OCI-LY3 (cell line): ENCODE results near the gene PGLYRP4.

ENCODE experiments used
- H2AFZ ChIP-seq: fragments of 200-600, 300-600 bp; shearing (Covaris generic); 2 replicates; pipeline ENCODE4 v1.6.0; 2014; ENCODE audit warnings: antibody characterized with exemption, low read depth, low read length
- H3K27ac ChIP-seq: fragments of 200-600, 300-600 bp; sonication (generic); 2 replicates; pipeline ENCODE4 v1.5.1; 2014; ENCODE audit warnings: mild to moderate bottlenecking, low read length, moderate library complexity, mixed read lengths
- H3K27me3 ChIP-seq: fragments of 200-600, 300-600 bp; sonication (generic); 2 replicates; pipeline ENCODE4 v1.6.1; 2014; ENCODE audit warnings: low read depth, low read length, mixed read lengths
- H3K36me3 ChIP-seq: fragments of 200-600, 300-600 bp; sonication (generic); replicated peaks from 2 replicates; pipeline ENCODE3; 2014; ENCODE audit warnings: low read depth, low read length, mixed read lengths
- H3K4me1 ChIP-seq: fragments of 300-600, 200-600 bp; sonication (generic); 2 replicates; pipeline ENCODE4 v1.6.1; 2014; ENCODE audit warnings: low read length, mixed read lengths
- H3K4me2 ChIP-seq: fragments of 200-600, 300-600 bp; sonication (generic); 2 replicates; pipeline ENCODE4 v1.6.1; 2014; ENCODE audit warnings: low read length, mixed read lengths
- H3K4me3 ChIP-seq: fragments of 300-600, 200-600 bp; sonication (generic); 2 replicates; pipeline ENCODE4 v1.5.1; 2014; ENCODE audit warnings: antibody characterized with exemption, mild to moderate bottlenecking, low read length, moderate library complexity
- H3K79me2 ChIP-seq: fragments of 300-600, 200-600 bp; shearing (Covaris generic); 2 replicates; pipeline ENCODE4 v1.6.1; 2014; ENCODE audit warnings: mild to moderate bottlenecking, low read length, mixed read lengths
- H3K9ac ChIP-seq: fragments of 300-600, 200-600 bp; shearing (Covaris generic); 2 replicates; pipeline ENCODE4 v1.6.0; 2014; ENCODE audit warnings: mild to moderate bottlenecking, low read length, moderate library complexity
- H3K9me3 ChIP-seq: fragments of 200-600, 300-600 bp; shearing (Covaris generic); 2 replicates; pipeline ENCODE4 v1.6.1; 2014; ENCODE audit warnings: low read length, mixed read lengths; ENCODE audit not compliant: insufficient read depth
- H4K20me1 ChIP-seq: fragments of 200-600, 300-600 bp; sonication (generic); 2 replicates; pipeline ENCODE4 v1.6.1; 2016; ENCODE audit warnings: low read length, mixed read lengths; ENCODE audit not compliant: insufficient read depth
- CTCF ChIP-seq: fragments of 200-600, 300-600 bp; sonication (generic); IDR thresholded peaks from 2 replicates; pipeline ENCODE4 v1.5.1; 2014; ENCODE audit warnings: antibody characterized with exemption, low read length, low read depth
- EZH2phosphoT487 ChIP-seq: fragments of 200-600 bp; shearing (Covaris generic); IDR thresholded peaks from 2 replicates; pipeline ENCODE4 v1.6.1; 2018; ENCODE audit warnings: antibody characterized with exemption, mixed run types, low read depth

The PGLYRP4 gene

GRCh38 chr1:153292185-153292584 lies 56.5 kb downstream of the PGLYRP4 start:
- peak overlapping the region; percentile 69 for H3K27ac ChIP-seq
- TF ChIP-seq CTCF (no peak), EZH2phosphoT487 (no peak)
- no peaks in the 10 kb centered on the region for H3K9me3 ChIP-seq
- H2AFZ ChIP-seq, result peak overlapping the region; percentile 2; the same call in 1 of the 2 replicates
- peak overlapping the region; percentile 52 for H3K4me2 ChIP-seq
- H3K27me3 ChIP-seq, result peaks cover under 1% of the 10 kb centered on the region; the same call in 1 of the 2 replicates
- H3K4me1 ChIP-seq, result peaks cover 50% of the 10 kb centered on the region
- peak overlapping the region; percentile 42; the same call in 1 of the 2 replicates for H3K9ac ChIP-seq
- peak overlapping the region; percentile 11 for H3K4me3 ChIP-seq
- H3K36me3 ChIP-seq, result no peaks in the 10 kb centered on the region
- no peaks in the 10 kb centered on the region for H3K79me2 ChIP-seq
- no peaks in the 10 kb centered on the region for H4K20me1 ChIP-seq

GRCh38 chr1:153291514-153291913 lies 57.1 kb downstream of the PGLYRP4 start:
- no peaks in the 10 kb centered on the region for H3K79me2 ChIP-seq
- no peaks in the 10 kb centered on the region for H4K20me1 ChIP-seq
- peak overlapping the region; percentile 11 for H3K4me3 ChIP-seq
- no peaks in the 10 kb centered on the region for H3K9me3 ChIP-seq
- peak overlapping the region; percentile 42; the same call in 1 of the 2 replicates for H3K9ac ChIP-seq
- no peaks in the 10 kb centered on the region for H3K36me3 ChIP-seq
- peaks cover 50% of the 10 kb centered on the region for H3K4me1 ChIP-seq
- H3K27ac ChIP-seq, result peak overlapping the region; percentile 69
- peak overlapping the region; percentile 2; the same call in 1 of the 2 replicates for H2AFZ ChIP-seq
- peak overlapping the region; percentile 52 for H3K4me2 ChIP-seq
- H3K27me3 ChIP-seq, result peaks cover 7% of the 10 kb centered on the region; the same call in 1 of the 2 replicates
- TF ChIP-seq CTCF (no peak), EZH2phosphoT487 (no peak)

- peak overlapping the region; percentile 13; the same call in 1 of the 2 replicates for H3K4me2 ChIP-seq
- H3K27ac ChIP-seq, result no peak overlapping the region
- no peak overlapping the region for H3K9ac ChIP-seq
- peaks cover 12% of the 10 kb centered on the region; the same call in 1 of the 2 replicates for H3K27me3 ChIP-seq
- no peaks in the 10 kb centered on the region for H3K79me2 ChIP-seq
- H2AFZ ChIP-seq, result no peak overlapping the region
- H3K36me3 ChIP-seq, result no peaks in the 10 kb centered on the region
- H3K9me3 ChIP-seq, result no peaks in the 10 kb centered on the region
- H4K20me1 ChIP-seq, result no peaks in the 10 kb centered on the region
- peaks cover 45% of the 10 kb centered on the region for H3K4me1 ChIP-seq
- H3K4me3 ChIP-seq, result no peak overlapping the region
- TF ChIP-seq CTCF (peak; percentile 88), EZH2phosphoT487 (no peak)
Observed at GRCh38 chr1:153288634-153289275, 59.9 kb downstream of the PGLYRP4 start.
